ENCODE data around the gene NDUFS8.
A peak's percentile ranks its signal among the peaks of the same experiment; 100 is the strongest.

NDUFS8 gene

DNA sequence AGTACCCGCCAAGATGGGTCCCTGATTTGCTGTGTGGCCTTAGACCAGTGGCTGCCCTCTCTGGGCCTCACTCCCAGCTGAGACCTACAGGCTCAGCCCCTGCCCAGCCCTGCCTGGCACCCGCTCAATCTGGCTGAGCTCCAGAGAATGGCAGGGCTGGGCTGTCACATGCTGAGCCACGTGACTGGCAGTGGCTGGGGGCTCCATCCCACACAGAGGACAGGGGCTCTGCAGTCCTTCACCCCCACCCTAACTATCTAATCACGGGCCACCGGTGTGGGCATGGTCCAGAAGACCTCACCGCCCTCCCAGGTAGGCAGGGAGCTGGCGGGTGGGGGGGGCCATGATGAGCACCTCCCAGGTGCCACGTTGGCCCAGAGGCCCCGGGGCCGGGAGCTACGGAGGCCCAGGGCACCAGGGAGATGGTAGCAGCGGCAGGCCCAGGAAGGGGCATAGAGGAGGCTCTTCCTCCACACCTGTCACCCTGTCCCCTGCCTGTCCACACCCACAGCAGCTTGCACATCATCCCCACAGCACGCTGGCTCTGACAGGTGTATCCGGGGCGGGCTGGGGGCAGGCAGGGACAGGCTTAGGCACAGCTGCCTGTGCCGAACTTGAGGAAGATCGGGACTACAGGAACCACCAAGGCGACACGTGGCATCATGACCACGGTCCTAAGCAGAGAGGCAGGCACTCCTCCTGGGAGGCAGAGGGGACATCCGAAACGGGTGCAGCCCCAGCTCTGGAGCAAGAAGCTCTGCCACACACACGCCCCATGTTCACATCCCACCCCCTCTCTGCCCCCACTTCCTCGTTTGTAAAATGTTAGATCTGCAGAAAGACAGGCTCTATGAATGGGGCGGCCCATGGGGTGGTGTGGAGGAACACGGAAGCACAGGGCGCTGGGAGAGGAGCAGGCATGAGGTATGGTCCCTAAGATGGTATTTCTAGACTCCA is 21.8 kb upstream of the NDUFS8 start:
- TF ChIP-seq, protein P1, sequence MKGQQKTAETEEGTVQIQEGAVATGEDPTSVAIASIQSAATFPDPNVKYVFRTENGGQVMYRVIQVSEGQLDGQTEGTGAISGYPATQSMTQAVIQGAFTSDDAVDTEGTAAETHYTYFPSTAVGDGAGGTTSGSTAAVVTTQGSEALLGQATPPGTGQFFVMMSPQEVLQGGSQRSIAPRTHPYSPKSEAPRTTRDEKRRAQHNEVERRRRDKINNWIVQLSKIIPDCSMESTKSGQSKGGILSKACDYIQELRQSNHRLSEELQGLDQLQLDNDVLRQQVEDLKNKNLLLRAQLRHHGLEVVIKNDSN (IDR thresholded peaks at IDR 0.05): peak; percentile 91
- no peak for TF ChIP-seq EP300 (IDR thresholded peaks at IDR 0.05; ENCODE audit: borderline replicate concordance)
- TF ChIP-seq CEBPB (IDR thresholded peaks at IDR 0.05): no peak
- TF ChIP-seq EGR1 (IDR thresholded peaks at IDR 0.05): no peak
- no peak; the same call in 1 of the 2 replicates for TF ChIP-seq ZBTB7A (IDR thresholded peaks at IDR 0.05; ENCODE audit: low read depth)
- no peak for TF ChIP-seq TAF1 (IDR thresholded peaks at IDR 0.05; ENCODE audit: low read depth)
- no peak for TF ChIP-seq TEAD4 (IDR thresholded peaks at IDR 0.05)
- peak; percentile 69 for TF ChIP-seq NFIC (IDR thresholded peaks at IDR 0.05)
- TF ChIP-seq CREB1 (IDR thresholded peaks at IDR 0.05; ENCODE audit: low read depth): no peak
- TF ChIP-seq YY1 (IDR thresholded peaks at IDR 0.05; ENCODE audit: low read depth): no peak
- TF ChIP-seq, protein P2, sequence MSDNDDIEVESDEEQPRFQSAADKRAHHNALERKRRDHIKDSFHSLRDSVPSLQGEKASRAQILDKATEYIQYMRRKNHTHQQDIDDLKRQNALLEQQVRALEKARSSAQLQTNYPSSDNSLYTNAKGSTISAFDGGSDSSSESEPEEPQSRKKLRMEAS (IDR thresholded peaks at IDR 0.05): 0 out of 2 replicates have a peak, but pooled peaks have one; percentile 31
- no peak for TF ChIP-seq TCF12 (IDR thresholded peaks at IDR 0.05; ENCODE audit: low read depth)
- TF ChIP-seq, protein P3, sequence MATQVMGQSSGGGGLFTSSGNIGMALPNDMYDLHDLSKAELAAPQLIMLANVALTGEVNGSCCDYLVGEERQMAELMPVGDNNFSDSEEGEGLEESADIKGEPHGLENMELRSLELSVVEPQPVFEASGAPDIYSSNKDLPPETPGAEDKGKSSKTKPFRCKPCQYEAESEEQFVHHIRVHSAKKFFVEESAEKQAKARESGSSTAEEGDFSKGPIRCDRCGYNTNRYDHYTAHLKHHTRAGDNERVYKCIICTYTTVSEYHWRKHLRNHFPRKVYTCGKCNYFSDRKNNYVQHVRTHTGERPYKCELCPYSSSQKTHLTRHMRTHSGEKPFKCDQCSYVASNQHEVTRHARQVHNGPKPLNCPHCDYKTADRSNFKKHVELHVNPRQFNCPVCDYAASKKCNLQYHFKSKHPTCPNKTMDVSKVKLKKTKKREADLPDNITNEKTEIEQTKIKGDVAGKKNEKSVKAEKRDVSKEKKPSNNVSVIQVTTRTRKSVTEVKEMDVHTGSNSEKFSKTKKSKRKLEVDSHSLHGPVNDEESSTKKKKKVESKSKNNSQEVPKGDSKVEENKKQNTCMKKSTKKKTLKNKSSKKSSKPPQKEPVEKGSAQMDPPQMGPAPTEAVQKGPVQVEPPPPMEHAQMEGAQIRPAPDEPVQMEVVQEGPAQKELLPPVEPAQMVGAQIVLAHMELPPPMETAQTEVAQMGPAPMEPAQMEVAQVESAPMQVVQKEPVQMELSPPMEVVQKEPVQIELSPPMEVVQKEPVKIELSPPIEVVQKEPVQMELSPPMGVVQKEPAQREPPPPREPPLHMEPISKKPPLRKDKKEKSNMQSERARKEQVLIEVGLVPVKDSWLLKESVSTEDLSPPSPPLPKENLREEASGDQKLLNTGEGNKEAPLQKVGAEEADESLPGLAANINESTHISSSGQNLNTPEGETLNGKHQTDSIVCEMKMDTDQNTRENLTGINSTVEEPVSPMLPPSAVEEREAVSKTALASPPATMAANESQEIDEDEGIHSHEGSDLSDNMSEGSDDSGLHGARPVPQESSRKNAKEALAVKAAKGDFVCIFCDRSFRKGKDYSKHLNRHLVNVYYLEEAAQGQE (IDR thresholded peaks at IDR 0.05; ENCODE audit: low read depth): no peak
- TF ChIP-seq FOXM1 (IDR thresholded peaks at IDR 0.05; ENCODE audit: borderline replicate concordance, low read depth): no peak
- TF ChIP-seq RAD21 (IDR thresholded peaks at IDR 0.05; ENCODE audit: low read depth): no peak

DNA sequence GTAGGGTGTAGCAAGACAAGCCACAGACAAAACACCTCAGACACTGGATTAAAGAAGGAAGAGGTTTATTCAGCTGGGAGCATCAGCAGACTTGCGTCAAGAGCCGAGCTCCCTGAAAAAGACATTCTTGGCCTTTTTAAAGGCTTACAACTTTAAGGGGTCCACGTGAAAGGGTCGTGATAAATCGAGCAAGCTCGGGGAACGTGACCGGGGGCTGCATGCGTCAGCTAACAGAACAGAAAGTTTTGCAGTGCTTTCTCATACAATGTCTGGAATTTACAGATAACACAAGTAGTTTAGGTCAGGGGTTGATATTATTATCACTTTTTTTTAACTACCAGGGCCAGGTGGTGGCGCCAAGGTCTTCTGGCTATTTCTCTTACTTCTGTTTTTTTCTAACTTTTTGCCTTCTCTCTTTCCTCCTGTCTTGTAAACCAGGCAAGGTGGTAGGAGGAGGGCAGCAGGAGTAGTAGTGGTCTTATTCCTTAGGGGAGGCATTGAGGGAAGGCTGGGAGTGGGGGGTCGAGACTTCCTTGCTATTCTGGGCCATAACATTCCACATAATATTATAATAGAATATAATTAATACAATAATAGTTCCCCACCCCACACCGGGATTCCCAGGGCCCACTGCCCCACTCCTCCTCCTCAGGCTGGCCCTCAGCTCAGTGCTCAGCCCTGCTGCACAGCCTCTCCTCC is 20.9 kb upstream of the NDUFS8 start:
- TF ChIP-seq TEAD4 (IDR thresholded peaks at IDR 0.05) (no peak), CEBPB (IDR thresholded peaks at IDR 0.05) (no peak), RAD21 (IDR thresholded peaks at IDR 0.05; ENCODE audit: low read depth) (peak; percentile 63), EGR1 (IDR thresholded peaks at IDR 0.05) (no peak)
- TF ChIP-seq, protein P1 (IDR thresholded peaks at IDR 0.05): no peak
- TF ChIP-seq, protein P2 (IDR thresholded peaks at IDR 0.05): no peak
- TF ChIP-seq, protein P3 (IDR thresholded peaks at IDR 0.05; ENCODE audit: low read depth): no peak

DNA sequence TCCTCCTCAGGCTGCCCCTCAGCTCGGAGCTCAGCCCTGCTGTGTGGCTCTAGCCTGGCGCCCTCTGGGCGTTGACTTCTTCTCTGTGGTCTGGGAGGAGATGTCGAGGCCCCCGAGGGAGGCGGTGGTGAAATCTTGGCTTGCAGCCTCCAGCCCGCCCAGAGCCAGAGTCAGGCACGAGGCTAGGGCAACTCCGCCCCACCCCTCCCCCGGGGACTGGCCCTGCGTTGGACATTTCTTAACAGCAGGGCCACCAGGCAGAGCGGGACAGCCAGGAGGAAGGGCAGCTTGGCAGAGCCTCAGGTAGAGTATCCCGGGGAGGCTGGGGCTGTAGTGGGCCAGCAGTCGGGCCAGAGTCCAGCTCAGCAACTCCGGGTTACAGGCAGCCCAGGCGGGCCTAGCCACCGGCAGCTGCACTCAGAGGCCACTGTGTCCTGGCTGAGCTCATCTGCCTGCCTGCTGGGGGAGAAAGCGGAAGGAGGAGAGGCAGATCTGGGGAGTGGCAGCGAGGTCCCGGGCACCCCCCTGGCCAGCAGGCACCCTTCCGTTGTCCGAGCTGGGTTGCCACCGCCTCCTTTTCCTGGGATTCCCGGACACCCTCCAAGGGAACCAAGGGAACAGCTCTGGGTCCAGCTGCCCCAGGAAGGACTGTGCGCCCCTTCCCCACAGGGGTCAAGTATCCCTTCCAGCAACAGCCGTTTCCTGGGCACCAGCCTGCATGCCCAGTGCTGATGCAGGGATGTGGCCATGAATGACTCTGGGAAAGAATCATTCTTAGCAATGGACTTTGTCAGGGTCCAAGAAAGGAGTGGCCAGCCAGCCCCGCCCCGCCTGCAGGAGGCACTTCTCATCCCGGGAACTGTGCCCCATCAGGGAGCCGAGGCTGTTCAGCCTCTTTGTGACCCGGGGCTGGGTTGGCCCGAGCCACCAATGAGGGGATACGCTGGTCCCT is 20.1 kb upstream of the NDUFS8 start, which contains the start of gene ALDH3B1:
Gene ALDH3B1 (plus strand): TSS at position 238 of the 952 bp plus-strand sequence. CDS start 4,971 bp downstream, outside the sequence.
- peak; percentile 64 for TF ChIP-seq TEAD4 (IDR thresholded peaks at IDR 0.05)
- TF ChIP-seq EP300 (IDR thresholded peaks at IDR 0.05; ENCODE audit: borderline replicate concordance): peak; percentile 80
- TF ChIP-seq CEBPB (IDR thresholded peaks at IDR 0.05): peak; percentile 70
- peak; percentile 37; the same call in 1 of the 2 replicates for TF ChIP-seq EGR1 (IDR thresholded peaks at IDR 0.05)
- TF ChIP-seq YY1 (IDR thresholded peaks at IDR 0.05; ENCODE audit: low read depth): no peak
- 0 out of 2 replicates have a peak, but pooled peaks have one; percentile 2 for TF ChIP-seq RAD21 (IDR thresholded peaks at IDR 0.05; ENCODE audit: low read depth)
- peak; percentile 74 for TF ChIP-seq ZBTB7A (IDR thresholded peaks at IDR 0.05; ENCODE audit: low read depth)
- peak; percentile 64 for TF ChIP-seq TAF1 (IDR thresholded peaks at IDR 0.05; ENCODE audit: low read depth)
- TF ChIP-seq, protein P3 (IDR thresholded peaks at IDR 0.05; ENCODE audit: low read depth): no peak
- peak; percentile 64; the same call in 1 of the 2 replicates for TF ChIP-seq FOXM1 (IDR thresholded peaks at IDR 0.05; ENCODE audit: borderline replicate concordance, low read depth)
- TF ChIP-seq, protein P2 (IDR thresholded peaks at IDR 0.05): peak; percentile 94
- no peak for TF ChIP-seq CREB1 (IDR thresholded peaks at IDR 0.05; ENCODE audit: low read depth)
- TF ChIP-seq, protein P1 (IDR thresholded peaks at IDR 0.05): 0 out of 2 replicates have a peak, but pooled peaks have one; percentile 17
- TF ChIP-seq TCF12 (IDR thresholded peaks at IDR 0.05; ENCODE audit: low read depth): peak; percentile 86
- peak; percentile 93 for TF ChIP-seq NFIC (IDR thresholded peaks at IDR 0.05)
